K562 (cell line): ENCODE data around the gene ST7. TPM values are rescaled to one million over a fixed set of nuclear protein-coding genes. Genes with fewer than 3 reads are reported as not detected.

Experiments used
- ATAC-seq: fragments of 200-7000 bp; cut with Tn5 transposase; 3 replicates; pipeline ENCODE4 v1.9.1; 2020; ENCODE audit warnings: moderate library complexity
- BruUV-seq: library from RNA; stranded (reverse); fragments of 400-500 nt; replicated peaks from 2 replicates; lab custom pipeline; 2021; lab: Mats Ljungman, UMichigan
- CTCF ChIA-PET: fragments of 300-600 bp; formaldehyde crosslinking; extraction: SDS; loops from one replicate; lab custom pipeline; 2021; ENCODE audit warnings: low intra/inter-chr PET ratio; lab: Yijun Ruan, JAX
- POLR2A ChIA-PET: fragments of 300-600, 350-650 bp; sonication (Branson Sonifier 250); formaldehyde crosslinking; extraction: SDS; loops from one replicate; lab custom pipeline; 2021; ENCODE audit warnings: antibody characterized with exemption, inconsistent platforms; lab: Yijun Ruan, JAX
- DNase-seq, 4 experiments: peaks; one replicate each; pipeline versions ENCODE4 v3.0.0 to v3.0.0-alpha.2; 2011 to 2018; ENCODE audit warnings: low spot score in 3 of 4, mixed read lengths in 3 of 4; ENCODE audit errors: extremely low read depth in 1 of 4
- FAIRE-seq: peaks from 2 replicates; lab custom pipeline; 2011; peaks lifted over from hg19 to GRCh38; lab: Jason Lieb, UNC
- H2AFZ ChIP-seq: 2 replicates; pipeline ENCODE4 v1.6.0; 2011; ENCODE audit warnings: low read depth, low read length, control low read depth, inconsistent platforms
- H3K27ac ChIP-seq: fragments of 200-600 bp; 3 replicates; pipeline ENCODE4 v1.8.0; 2011; ENCODE audit warnings: low read depth, mild to moderate bottlenecking, control low read depth, inconsistent platforms, low read length, moderate library complexity, mixed read lengths; ENCODE audit errors: extremely low read depth
- H3K27me3 ChIP-seq, 2 experiments: fragments of 300-600 bp in 1 of 2; 2 replicates in 1 of 2; 3 replicates in 1 of 2; pipeline versions ENCODE4 v1.6.0 to v1.8.0; 2011; ENCODE audit warnings: inconsistent platforms in 2 of 2, low read length in 2 of 2, mild to moderate bottlenecking in 1 of 2, mixed read lengths in 1 of 2, moderate library complexity in 1 of 2; ENCODE audit not compliant: control insufficient read depth in 2 of 2, insufficient read depth in 2 of 2
- H3K36me3 ChIP-seq: fragments of 300-600 bp; 3 replicates; pipeline ENCODE4 v1.8.0; 2011; ENCODE audit warnings: mild to moderate bottlenecking, low read length, inconsistent platforms; ENCODE audit not compliant: control insufficient read depth, insufficient read depth
- H3K4me1 ChIP-seq, 2 experiments: fragments of 200-600 bp in 1 of 2; replicated peaks in 1 of 2; 2 replicates in 1 of 2; 3 replicates in 1 of 2; pipeline versions ENCODE4 v1.5.1 to v1.8.0; 2011; ENCODE audit warnings: inconsistent platforms in 2 of 2, low read length in 2 of 2, mild to moderate bottlenecking in 1 of 2, mixed read lengths in 1 of 2, moderate library complexity in 1 of 2; ENCODE audit not compliant: control insufficient read depth in 2 of 2, insufficient read depth in 2 of 2
- H3K4me2 ChIP-seq: 2 replicates; pipeline ENCODE4 v1.6.1; 2011; ENCODE audit warnings: low read length, control low read depth, inconsistent platforms, mixed read lengths; ENCODE audit not compliant: insufficient read depth
- H3K4me3 ChIP-seq: fragments of 200-600 bp; sonication (generic), shearing (Covaris generic); 2 replicates; pipeline ENCODE4 v1.5.1; 2016; ENCODE audit warnings: control low read depth, inconsistent platforms
- H3K79me2 ChIP-seq: fragments of 200-600 bp; 3 replicates; pipeline ENCODE4 v1.8.0; 2011; ENCODE audit warnings: low read length, inconsistent platforms; ENCODE audit not compliant: control insufficient read depth, insufficient read depth
- H3K9ac ChIP-seq, 2 experiments: 2 replicates each; pipeline versions ENCODE4 v1.6.0 to v1.6.1; 2011; ENCODE audit warnings: low read depth in 2 of 2, low read length in 2 of 2, control low read depth in 1 of 2, inconsistent platforms in 1 of 2, mild to moderate bottlenecking in 1 of 2, mixed read lengths in 1 of 2; ENCODE audit not compliant: insufficient read depth in 1 of 2
- H3K9me1 ChIP-seq: one replicate; pipeline ENCODE4 v1.6.0; 2011; ENCODE audit warnings: inconsistent platforms, mild to moderate bottlenecking, low read length, moderate library complexity; ENCODE audit not compliant: control insufficient read depth, insufficient read depth
- H3K9me3 ChIP-seq: replicated peaks from 2 replicates; pipeline ENCODE4 v1.5.1; 2011; ENCODE audit warnings: low read depth, low read length, inconsistent platforms; ENCODE audit not compliant: control insufficient read depth, insufficient read depth
- H4K20me1 ChIP-seq: replicated peaks from 2 replicates; pipeline ENCODE4 v1.6.1; 2011; ENCODE audit warnings: low read length, inconsistent platforms, mixed read lengths; ENCODE audit not compliant: control insufficient read depth, insufficient read depth
- CBX1 ChIP-seq: sonication (generic); IDR thresholded peaks from 2 replicates; pipeline ENCODE4 v1.6.1; 2016; ENCODE audit warnings: antibody characterized with exemption, low read depth, mild to moderate bottlenecking
- MAZ ChIP-seq, 2 experiments: fragments of 450-650 bp in 1 of 2; sonication (generic) in 1 of 2; formaldehyde crosslinking; IDR thresholded peaks in 1 of 2; conservative IDR thresholded peaks in 1 of 2; 2 replicates each; pipeline versions ENCODE4 v1.4.0 to v1.5.0; 2020; ENCODE audit warnings: mild to moderate bottlenecking in 1 of 2, missing genetic modification reagents in 1 of 2
- MTA3 ChIP-seq: fragments of 450-650 bp; formaldehyde crosslinking; IDR thresholded peaks from 2 replicates; pipeline ENCODE4 v1.6.1; 2017; ENCODE audit warnings: mild to moderate bottlenecking, borderline replicate concordance
- PHF8 ChIP-seq: fragments of 200-600 bp; sonication (generic); IDR thresholded peaks from 2 replicates; pipeline ENCODE4 v1.6.1; 2012; ENCODE audit warnings: mixed run types, mild to moderate bottlenecking, inconsistent platforms, low read length, moderate library complexity, borderline replicate concordance
- PML ChIP-seq: IDR thresholded peaks from 2 replicates; pipeline ENCODE4 v1.6.1; 2012; ENCODE audit warnings: low read length, inconsistent platforms
- ZNF140 ChIP-seq: fragments of 250-450 bp; sonication (Bioruptor Pico); IDR thresholded peaks from 2 replicates; pipeline ENCODE4 v1.8.0; 2021; ENCODE audit warnings: moderate library complexity, mild to moderate bottlenecking, inconsistent platforms
- ZNF24 ChIP-seq: fragments of 450-650 bp; IDR thresholded peaks from 2 replicates; pipeline ENCODE4 v1.6.1; 2016
- ZNF384 ChIP-seq: IDR thresholded peaks from 2 replicates; pipeline ENCODE4 v1.6.1; 2012; ENCODE audit warnings: low read depth, low read length, improper control_type of control experiment
- WGBS: fragments of 100-300 bp; shearing (Covaris generic); methylation state at CpG from one replicate; pipeline ENCODE4 v1.1.6; 2016; ENCODE audit warnings: low coverage, mixed read lengths; ENCODE audit not compliant: insufficient coverage; ENCODE audit errors: missing lambda C conversion rate; 5-methylcytosine and 5-hydroxymethylcytosine counted together
- in situ Hi-C: fragments of 300-500 bp; cut with MboI; formaldehyde crosslinking; loops from 4 replicates; pipeline ENCODE4 v1.15.0; 2018; ENCODE audit warnings: inconsistent platforms, mixed read lengths
- intact Hi-C: fragments of 100-400 bp; cut with micrococcal nuclease; formaldehyde crosslinking; loops from 2 replicates; pipeline ENCODE4 v1.14.2; 2022
- polyA plus RNA-seq, 8 experiments: library from polyadenylated mRNA; depleted of rRNA in 4 of 8; stranded (reverse) in 5 of 8; unstranded in 3 of 8; fragments of >200 nt; fragmentation: Nextera tagmentation in 2 of 8; fragmentation: Illumina TruSeq in 1 of 8; extraction: Ambion mirVana in 2 of 8; extraction: Trizol in 1 of 8; gene quantifications; 2 replicates each; pipeline versions ENCODE4 v1.2.1 to v1.2.3, GENCODE V29; 2011 to 2014; ENCODE audit warnings: inconsistent platforms in 1 of 8, missing spikeins in 1 of 8
- total RNA-seq, 7 experiments: library from RNA; depleted of rRNA in 6 of 7; stranded (reverse); fragments of >200 nt in 6 of 7; fragmentation: Illumina TruSeq in 2 of 7; extraction: Trizol in 2 of 7; gene quantifications; 2 replicates each; pipeline versions ENCODE4 v1.2.1 to v1.2.3, GENCODE V29; 2011 to 2021; ENCODE audit warnings: low replicate concordance in 1 of 7
- TF ChIP-seq, protein P1 (sequence below): fragments of 450-650 bp; formaldehyde crosslinking; IDR thresholded peaks from 2 replicates; pipeline ENCODE4 v1.4.0; 2020; ENCODE audit warnings: mild to moderate bottlenecking, mixed read lengths

Gene ST7
- total and polyA plus RNA-seq, 9 of the 15 experiments (the other 6 are each of a cell fraction or from before 2014, with no cell fraction given) = 23.9 to 56.3 (median 36.9) TPM

DNA sequence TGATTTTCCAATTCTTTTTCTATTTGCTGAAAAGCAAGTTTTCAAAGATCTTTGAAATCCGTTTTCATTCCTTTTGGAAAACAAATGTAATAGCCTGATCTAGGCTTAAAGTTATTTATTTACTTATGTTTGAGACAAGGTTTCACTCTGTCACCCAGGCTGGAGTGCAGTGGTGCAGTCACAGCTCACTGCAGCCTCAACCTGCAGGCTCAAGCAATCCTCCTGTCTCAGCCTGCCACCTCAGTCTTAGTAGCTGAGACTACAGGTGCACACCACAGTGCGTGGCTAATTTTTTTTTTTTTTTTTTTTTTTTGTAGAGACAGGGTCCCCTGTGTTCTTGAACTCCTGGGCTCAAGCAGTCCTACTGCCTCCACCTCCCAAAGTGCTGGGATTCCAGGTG, 4.6 kb downstream of the ST7 start:
- peaks cover 8% of the 10 kb centered on the region; the same call in 1 of the 3 replicates for H3K36me3 ChIP-seq
- ATAC-seq = no peak
- no peaks in the 10 kb centered on the region for H3K27me3 ChIP-seq
- no peaks in the 10 kb centered on the region for H3K9me1 ChIP-seq
- TF ChIP-seq PML (0 out of 2 replicates have a peak, but pooled peaks have one; percentile 7), MAZ (CRISPR knock-in tag; conservative IDR thresholded peaks at IDR 0.05 in 1 of 2, IDR thresholded peaks at IDR 0.05 in 1 of 2) (no peak), CBX1 (no peak), MTA3 (no peak), ZNF24 (no peak), ZNF384 (0 out of 2 replicates have a peak, but pooled peaks have one; percentile 36), ZNF140 (CRISPR knock-in tag) (no peak), PHF8 (no peak)
- TF ChIP-seq, protein P1, sequence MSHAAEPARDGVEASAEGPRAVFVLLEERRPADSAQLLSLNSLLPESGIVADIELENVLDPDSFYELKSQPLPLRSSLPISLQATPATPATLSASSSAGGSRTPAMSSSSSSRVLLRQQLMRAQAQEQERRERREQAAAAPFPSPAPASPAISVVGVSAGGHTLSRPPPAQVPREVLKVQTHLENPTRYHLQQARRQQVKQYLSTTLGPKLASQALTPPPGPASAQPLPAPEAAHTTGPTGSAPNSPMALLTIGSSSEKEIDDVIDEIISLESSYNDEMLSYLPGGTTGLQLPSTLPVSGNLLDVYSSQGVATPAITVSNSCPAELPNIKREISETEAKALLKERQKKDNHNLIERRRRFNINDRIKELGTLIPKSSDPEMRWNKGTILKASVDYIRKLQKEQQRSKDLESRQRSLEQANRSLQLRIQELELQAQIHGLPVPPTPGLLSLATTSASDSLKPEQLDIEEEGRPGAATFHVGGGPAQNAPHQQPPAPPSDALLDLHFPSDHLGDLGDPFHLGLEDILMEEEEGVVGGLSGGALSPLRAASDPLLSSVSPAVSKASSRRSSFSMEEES (CRISPR knock-in tag) = no peak
- POLR2A ChIA-PET = interaction anchor here (1.0 to 4.5 kb wide), 6 partner anchors 10 to 51 kb away, joined by 3 to 38 read pairs (median 4); no protein-coding TSS in a partner anchor
- FAIRE-seq = no peak
- intact Hi-C loops (loop anchor here (10.0 kb wide), 3 partner anchors 453 to 1227 kb away; partner anchors contain the start of gene LSM8), in situ Hi-C loops (loop anchor here (25.0 kb wide), 1 partner anchor 1229 kb away; the partner anchor contains the start of gene LSM8)
- H3K4me1 ChIP-seq = peaks cover 4 to 27% of the 10 kb centered on the region in 2 experiments
- CTCF ChIA-PET = no interaction called here
- H3K27ac ChIP-seq = no peak overlapping the region
- H3K4me2 ChIP-seq = no peak overlapping the region
- no peak overlapping the region for H3K9ac ChIP-seq
- no peaks in the 10 kb centered on the region for H3K9me3 ChIP-seq
- 26% methylated on average over 2 of the region's 2 CpGs for WGBS
- no TSS peak for BruUV-seq
- peaks cover 67% of the 10 kb centered on the region for H3K79me2 ChIP-seq
- H3K4me3 ChIP-seq = no peak overlapping the region
- DNase-seq = no peak
- no peak overlapping the region for H2AFZ ChIP-seq
- H4K20me1 ChIP-seq = no peaks in the 10 kb centered on the region
